ENCODE results near the gene VSIG10L. TPM values are rescaled to one million over a fixed set of nuclear protein-coding genes. Genes with fewer than 3 reads are reported as not detected.

The VSIG10L gene
- total and polyA plus RNA-seq, 2 experiments from 2014 or later = 0.61 to 1.7 TPM

- no peaks in the 10 kb centered on the region for H3K4me1 ChIP-seq (ENCODE audit: insufficient read depth)
- no peaks in the 10 kb centered on the region for H4K20me1 ChIP-seq (ENCODE audit: insufficient read depth)
- H3K4me3 ChIP-seq = no peak overlapping the region
- H2AFZ ChIP-seq = no peak overlapping the region
- 28 to 31% methylated on average over 14 of the region's 14 CpGs for WGBS, 2 experiments (ENCODE audit: low coverage in 1 of 2, low lambda C conversion rate in 2 of 2, missing lambda C conversion rate in 2 of 2)
- no peak overlapping the region for H3K4me2 ChIP-seq (ENCODE audit: unreplicated experiment)
- no peaks in the 10 kb centered on the region for H3K9me3 ChIP-seq (ENCODE audit: low read depth)
- in situ Hi-C loops (cut with MboI) = no loop called here
- no peak for DNase-seq
- no peaks in the 10 kb centered on the region for H3K9me2 ChIP-seq (ENCODE audit: insufficient read depth)
- no peak overlapping the region for H3K9ac ChIP-seq
- no peaks in the 10 kb centered on the region for H3K79me2 ChIP-seq (ENCODE audit: insufficient read depth)
- no peaks in the 10 kb centered on the region for H3K36me3 ChIP-seq (ENCODE audit: low read depth)
- no peaks in the 10 kb centered on the region for H3F3A ChIP-seq (ENCODE audit: insufficient read depth)
- no peaks in the 10 kb centered on the region; the same call in 1 of the 2 replicates for H3K27me3 ChIP-seq (replicated peaks; ENCODE audit: insufficient read depth)
- H3K27ac ChIP-seq = no peak overlapping the region
- TF ChIP-seq EZH2 (IDR thresholded peaks at IDR 0.05; ENCODE audit: insufficient read depth, poor library complexity, severe bottlenecking) = no peak
- no peak for TF ChIP-seq EZH2phosphoT487 (IDR thresholded peaks at IDR 0.05; ENCODE audit: insufficient read depth, low read depth)
Observed at GRCh38 chr19:51293571-51294210, 48.2 kb downstream of the VSIG10L start.

- no peak for TF ChIP-seq EZH2 (IDR thresholded peaks at IDR 0.05; ENCODE audit: insufficient read depth, poor library complexity, severe bottlenecking)
- TF ChIP-seq EZH2phosphoT487 (IDR thresholded peaks at IDR 0.05; ENCODE audit: insufficient read depth, low read depth) = no peak
- no peak overlapping the region for H3K4me3 ChIP-seq
- H3F3A ChIP-seq (ENCODE audit: insufficient read depth) = no peaks in the 10 kb centered on the region
- in situ Hi-C loops (cut with MboI) = no loop called here
- no peaks in the 10 kb centered on the region for H3K36me3 ChIP-seq (ENCODE audit: low read depth)
- 17 to 18% methylated on average over 11 of the region's 11 CpGs for WGBS, 2 experiments (ENCODE audit: low coverage in 1 of 2, low lambda C conversion rate in 2 of 2, missing lambda C conversion rate in 2 of 2)
- H3K9me3 ChIP-seq (ENCODE audit: low read depth) = no peaks in the 10 kb centered on the region
- H3K27me3 ChIP-seq (replicated peaks; ENCODE audit: insufficient read depth) = no peaks in the 10 kb centered on the region; the same call in 1 of the 2 replicates
- H2AFZ ChIP-seq = no peak overlapping the region
- no peak for DNase-seq
- H3K79me2 ChIP-seq (ENCODE audit: insufficient read depth) = no peaks in the 10 kb centered on the region
- no peaks in the 10 kb centered on the region for H3K9me2 ChIP-seq (ENCODE audit: insufficient read depth)
- H3K4me1 ChIP-seq (ENCODE audit: insufficient read depth) = no peaks in the 10 kb centered on the region
- H3K9ac ChIP-seq = no peak overlapping the region
- H3K4me2 ChIP-seq (ENCODE audit: unreplicated experiment) = no peak overlapping the region
- H4K20me1 ChIP-seq (ENCODE audit: insufficient read depth) = no peaks in the 10 kb centered on the region
- H3K27ac ChIP-seq = no peak overlapping the region
Observed at GRCh38 chr19:51292971-51293370, 49.0 kb downstream of the VSIG10L start.

- no peak for TF ChIP-seq EZH2phosphoT487 (IDR thresholded peaks at IDR 0.05; ENCODE audit: insufficient read depth, low read depth)
- TF ChIP-seq EZH2 (IDR thresholded peaks at IDR 0.05; ENCODE audit: insufficient read depth, poor library complexity, severe bottlenecking) = no peak
- in situ Hi-C loops (cut with MboI) = no loop called here
- H3K36me3 ChIP-seq (ENCODE audit: low read depth) = no peaks in the 10 kb centered on the region
- no peak overlapping the region for H3K4me2 ChIP-seq (ENCODE audit: unreplicated experiment)
- WGBS, 2 experiments (ENCODE audit: low coverage in 1 of 2, low lambda C conversion rate in 2 of 2, missing lambda C conversion rate in 2 of 2) = 31 to 41% methylated on average over 1 of the region's 1 CpG
- H3K9ac ChIP-seq = no peak overlapping the region
- no peaks in the 10 kb centered on the region for H3K9me3 ChIP-seq (ENCODE audit: low read depth)
- H3F3A ChIP-seq (ENCODE audit: insufficient read depth) = no peaks in the 10 kb centered on the region
- no peak overlapping the region for H2AFZ ChIP-seq
- H3K9me2 ChIP-seq (ENCODE audit: insufficient read depth) = no peaks in the 10 kb centered on the region
- H3K79me2 ChIP-seq (ENCODE audit: insufficient read depth) = no peaks in the 10 kb centered on the region
- DNase-seq = no peak
- H3K4me3 ChIP-seq = no peak overlapping the region
- H3K4me1 ChIP-seq (ENCODE audit: insufficient read depth) = no peaks in the 10 kb centered on the region
- no peak overlapping the region for H3K27ac ChIP-seq
- no peaks in the 10 kb centered on the region for H4K20me1 ChIP-seq (ENCODE audit: insufficient read depth)
- no peaks in the 10 kb centered on the region; the same call in 1 of the 2 replicates for H3K27me3 ChIP-seq (replicated peaks; ENCODE audit: insufficient read depth)
Observed at GRCh38 chr19:51289635-51290034, 52.3 kb downstream of the VSIG10L start.

GRCh38 chr19:51285682-51286081 is 56.3 kb downstream of the VSIG10L start:
- H3K27me3 ChIP-seq (replicated peaks; ENCODE audit: insufficient read depth) = no peaks in the 10 kb centered on the region
- no peak overlapping the region for H2AFZ ChIP-seq
- H3K79me2 ChIP-seq (ENCODE audit: insufficient read depth) = no peaks in the 10 kb centered on the region
- H3K9ac ChIP-seq = no peak overlapping the region
- H3K4me3 ChIP-seq = no peak overlapping the region
- H4K20me1 ChIP-seq (ENCODE audit: insufficient read depth) = no peaks in the 10 kb centered on the region
- no peaks in the 10 kb centered on the region for H3K4me1 ChIP-seq (ENCODE audit: insufficient read depth)
- TF ChIP-seq EZH2 (IDR thresholded peaks at IDR 0.05; ENCODE audit: insufficient read depth, poor library complexity, severe bottlenecking) (no peak), EZH2phosphoT487 (IDR thresholded peaks at IDR 0.05; ENCODE audit: insufficient read depth, low read depth) (no peak)
- H3K4me2 ChIP-seq (ENCODE audit: unreplicated experiment) = no peak overlapping the region
- no peaks in the 10 kb centered on the region for H3F3A ChIP-seq (ENCODE audit: insufficient read depth)
- in situ Hi-C loops (cut with MboI) = no loop called here
- DNase-seq = no peak
- H3K27ac ChIP-seq = no peak overlapping the region
- 11 to 15% methylated on average over 3 of the region's 3 CpGs for WGBS, 2 experiments (ENCODE audit: low coverage in 1 of 2, low lambda C conversion rate in 2 of 2, missing lambda C conversion rate in 2 of 2)
- H3K9me2 ChIP-seq (ENCODE audit: insufficient read depth) = no peaks in the 10 kb centered on the region
- no peaks in the 10 kb centered on the region for H3K9me3 ChIP-seq (ENCODE audit: low read depth)
- no peaks in the 10 kb centered on the region for H3K36me3 ChIP-seq (ENCODE audit: low read depth)
